ENCODE results near the gene CDH19.

DNA sequence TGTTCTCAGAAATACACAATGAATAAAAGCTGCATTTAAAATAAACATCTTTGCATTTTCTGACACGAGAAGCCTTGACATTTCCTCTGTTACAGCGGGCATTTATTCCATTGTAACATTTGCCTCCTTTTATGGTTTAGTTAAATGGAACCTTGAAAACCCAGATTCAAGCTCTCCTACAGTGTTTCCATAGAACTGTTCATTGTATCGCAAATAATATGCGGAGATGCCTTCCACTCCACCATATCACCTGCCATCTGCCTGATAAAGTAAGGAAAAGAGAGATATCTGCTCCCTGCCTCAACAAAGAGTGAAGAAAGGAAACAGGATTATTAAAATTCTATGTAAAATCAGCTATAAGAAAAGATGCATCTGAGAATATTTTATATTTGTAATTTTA, 69.8 kb downstream of the CDH19 start:
- TF ChIP-seq POLR2A (IDR thresholded peaks at IDR 0.05; ENCODE audit: low read depth, low read length): no peak
- TF ChIP-seq, protein P1, sequence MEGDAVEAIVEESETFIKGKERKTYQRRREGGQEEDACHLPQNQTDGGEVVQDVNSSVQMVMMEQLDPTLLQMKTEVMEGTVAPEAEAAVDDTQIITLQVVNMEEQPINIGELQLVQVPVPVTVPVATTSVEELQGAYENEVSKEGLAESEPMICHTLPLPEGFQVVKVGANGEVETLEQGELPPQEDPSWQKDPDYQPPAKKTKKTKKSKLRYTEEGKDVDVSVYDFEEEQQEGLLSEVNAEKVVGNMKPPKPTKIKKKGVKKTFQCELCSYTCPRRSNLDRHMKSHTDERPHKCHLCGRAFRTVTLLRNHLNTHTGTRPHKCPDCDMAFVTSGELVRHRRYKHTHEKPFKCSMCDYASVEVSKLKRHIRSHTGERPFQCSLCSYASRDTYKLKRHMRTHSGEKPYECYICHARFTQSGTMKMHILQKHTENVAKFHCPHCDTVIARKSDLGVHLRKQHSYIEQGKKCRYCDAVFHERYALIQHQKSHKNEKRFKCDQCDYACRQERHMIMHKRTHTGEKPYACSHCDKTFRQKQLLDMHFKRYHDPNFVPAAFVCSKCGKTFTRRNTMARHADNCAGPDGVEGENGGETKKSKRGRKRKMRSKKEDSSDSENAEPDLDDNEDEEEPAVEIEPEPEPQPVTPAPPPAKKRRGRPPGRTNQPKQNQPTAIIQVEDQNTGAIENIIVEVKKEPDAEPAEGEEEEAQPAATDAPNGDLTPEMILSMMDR (conservative IDR thresholded peaks at IDR 0.05; ENCODE audit: low read depth, low read length): no peak

Data from IMR-90 (cell line).